NOMO-1 (cell line): ENCODE data around the gene ARV1.
"Not testable (repeated sequence)": the region's sequence is repeated elsewhere in the genome, so short reads cannot be mapped to it uniquely, and the experiment has no call there.

Source experiments
- DNase-seq, 2 experiments: peaks; one replicate each; lab custom pipeline; 2025; ENCODE audit not compliant: unreplicated experiment in 2 of 2; lab: John Stamatoyannopoulos, UW

ARV1 gene

DNA sequence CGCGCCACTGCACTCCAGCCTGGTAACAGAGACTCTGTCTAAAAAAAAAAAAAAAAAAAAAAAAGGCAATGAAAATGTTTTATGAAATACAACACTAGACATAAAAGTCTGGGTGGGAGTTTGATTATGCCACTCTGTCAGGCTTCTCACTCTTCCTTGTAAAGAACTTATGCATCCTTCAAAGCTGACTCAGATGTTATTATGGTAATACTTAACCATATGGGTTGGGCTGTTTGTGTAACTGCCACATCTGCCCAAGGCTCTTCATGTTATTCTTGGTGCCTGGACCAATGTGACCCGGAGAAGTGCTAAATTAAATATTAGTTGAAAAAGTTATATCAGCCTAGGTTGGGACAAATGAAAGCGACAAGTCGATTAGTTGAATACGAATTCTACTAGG, 37.3 kb downstream of the ARV1 start:
- no peak for DNase-seq

DNA sequence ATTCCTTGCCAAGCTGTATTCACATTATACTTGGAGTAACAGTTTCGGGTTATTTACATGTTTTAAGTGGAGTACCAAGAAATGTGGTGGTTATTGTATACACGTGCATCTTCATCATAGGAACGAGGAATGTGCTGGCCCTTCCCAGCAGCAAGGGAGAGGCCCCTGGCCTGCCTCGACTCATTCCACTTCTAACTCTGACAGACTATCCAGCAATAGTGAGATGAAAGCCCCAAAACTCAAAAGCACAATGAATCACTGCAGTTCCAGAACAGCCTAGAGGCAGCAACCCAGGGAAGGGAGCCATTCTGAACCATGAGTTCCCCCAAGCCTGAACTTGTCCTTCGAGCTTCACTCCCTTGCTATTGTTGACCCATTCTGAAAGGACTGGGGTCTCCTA, 38.1 kb downstream of the ARV1 start:
- DNase-seq, result no peak

DNA sequence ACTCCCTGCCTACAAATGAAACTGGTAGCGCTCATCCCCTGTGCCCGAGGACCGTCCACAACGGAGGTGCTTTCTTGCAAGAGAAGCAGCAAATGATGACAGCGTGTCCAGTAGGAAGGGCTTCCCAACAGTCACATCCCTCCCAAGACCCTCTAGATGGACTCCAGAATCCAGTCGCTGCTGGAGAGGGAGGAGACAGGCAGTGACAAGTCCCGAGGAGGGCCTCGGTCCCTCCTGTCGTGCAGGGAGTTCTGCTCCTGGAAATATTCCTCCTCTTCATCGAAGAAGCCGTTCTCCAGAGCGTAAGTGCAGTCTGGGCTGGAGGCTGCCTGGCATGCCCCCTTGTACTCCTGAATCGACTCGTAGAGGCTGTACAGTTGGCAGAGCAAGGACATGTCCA, 40.8 kb downstream of the ARV1 start:
- no peak for DNase-seq

DNA sequence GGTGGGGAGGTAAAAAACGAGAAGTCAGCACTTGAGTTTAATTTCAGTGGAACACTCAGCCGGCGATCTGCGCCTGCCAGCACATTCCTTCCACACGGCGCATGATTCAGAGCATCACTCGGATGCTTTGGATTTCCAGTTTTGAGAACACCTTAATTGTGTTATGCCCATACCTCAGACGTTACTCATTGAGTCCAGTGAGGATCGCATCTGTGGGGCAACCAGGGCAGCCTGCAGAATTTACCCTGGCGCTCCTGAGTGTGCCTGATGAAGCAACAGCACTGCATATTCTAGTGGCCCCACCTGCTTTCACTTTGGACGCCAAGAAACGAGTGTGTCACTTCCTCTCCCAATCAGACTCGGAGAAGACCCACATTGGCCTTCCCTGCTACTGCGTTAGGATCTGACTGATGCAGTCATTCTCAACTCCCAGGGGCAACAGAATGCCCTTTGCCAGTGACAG, 41.3 kb downstream of the ARV1 start:
- DNase-seq, result peak; percentile 64 to 83

DNA sequence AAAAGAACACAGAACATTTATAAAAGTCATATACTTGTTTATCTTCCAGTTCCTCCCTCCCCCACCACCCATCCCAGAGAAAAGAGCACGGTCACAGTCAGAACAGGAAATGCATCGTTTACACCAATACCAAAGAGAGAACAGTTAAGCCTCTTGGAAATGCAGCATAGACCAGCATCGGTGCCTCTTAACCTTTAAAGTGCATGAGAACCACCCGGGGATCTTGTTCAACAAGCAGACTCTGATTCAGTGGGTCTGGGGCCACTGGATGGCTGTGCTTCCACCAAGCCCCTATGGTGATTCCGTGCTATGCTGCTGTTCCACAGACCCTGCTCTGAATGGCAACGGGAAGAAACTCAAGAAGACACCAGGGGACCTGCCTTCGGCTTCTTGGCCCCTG, 41.9 kb downstream of the ARV1 start:
- DNase-seq, result no peak

DNA sequence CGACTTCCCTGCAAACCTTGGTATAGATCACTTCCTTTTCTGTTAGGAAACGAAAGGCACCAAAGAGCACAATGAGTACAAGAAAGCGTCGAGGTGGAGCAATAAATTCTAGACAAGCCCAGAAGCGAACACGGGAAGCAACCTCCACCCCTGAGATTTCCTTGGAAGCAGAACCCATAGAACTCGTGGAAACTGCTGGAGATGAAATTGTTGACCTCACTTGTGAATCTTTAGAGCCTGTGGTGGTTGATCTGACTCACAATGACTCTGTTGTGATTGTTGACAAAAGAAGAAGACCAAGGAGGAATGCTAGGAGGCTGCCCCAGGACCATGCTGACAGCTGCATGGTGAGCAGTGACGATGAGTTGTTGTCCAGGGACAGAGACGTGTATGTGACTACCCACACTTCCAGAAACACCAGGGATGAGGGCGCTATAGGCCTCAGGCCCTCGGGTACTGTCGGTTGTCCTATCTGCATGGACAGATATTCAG, 42.7 kb downstream of the ARV1 start:
- peak; percentile 38 to 61 for DNase-seq

DNA sequence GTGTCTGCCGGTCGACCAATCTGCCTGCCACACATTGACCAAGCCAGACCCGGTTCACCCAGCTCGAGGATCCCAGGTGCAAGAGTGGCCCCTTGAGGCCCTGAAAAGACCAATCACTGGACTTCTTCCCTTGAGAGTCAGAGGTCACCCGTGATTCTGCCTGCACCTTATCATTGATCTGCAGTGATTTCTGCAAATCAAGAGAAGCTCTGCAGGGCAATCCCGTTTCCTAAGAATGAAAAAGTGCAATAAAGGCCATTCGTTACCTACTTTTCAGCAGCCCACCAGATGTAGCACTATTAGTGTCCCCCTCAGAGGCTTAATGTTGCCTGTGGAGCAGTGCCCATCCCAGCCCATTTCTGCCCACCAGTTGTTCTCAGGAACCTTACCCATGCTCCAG, 43.6 kb downstream of the ARV1 start:
- not testable (repeated sequence) for DNase-seq

DNA sequence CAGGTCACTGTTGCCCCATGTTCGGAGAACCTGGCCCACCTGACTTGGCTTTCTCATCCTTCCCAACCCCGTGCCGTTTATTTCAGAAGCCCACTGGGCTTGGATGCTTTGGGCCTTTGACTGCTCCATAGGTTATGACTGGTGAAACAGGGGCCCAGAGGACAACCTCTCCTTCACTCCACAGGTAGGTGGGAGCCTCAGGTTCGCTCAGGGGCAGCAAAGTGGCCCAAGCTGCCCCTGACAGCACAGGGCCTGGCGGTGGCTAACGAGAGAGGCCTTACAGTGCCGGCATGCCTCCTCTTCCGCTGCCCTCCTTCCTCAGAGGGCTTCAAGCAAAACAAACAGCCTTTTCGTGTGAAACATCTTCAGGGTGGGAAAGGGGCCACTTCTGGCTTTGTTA, 44.3 kb downstream of the ARV1 start:
- DNase-seq, result no peak

DNA sequence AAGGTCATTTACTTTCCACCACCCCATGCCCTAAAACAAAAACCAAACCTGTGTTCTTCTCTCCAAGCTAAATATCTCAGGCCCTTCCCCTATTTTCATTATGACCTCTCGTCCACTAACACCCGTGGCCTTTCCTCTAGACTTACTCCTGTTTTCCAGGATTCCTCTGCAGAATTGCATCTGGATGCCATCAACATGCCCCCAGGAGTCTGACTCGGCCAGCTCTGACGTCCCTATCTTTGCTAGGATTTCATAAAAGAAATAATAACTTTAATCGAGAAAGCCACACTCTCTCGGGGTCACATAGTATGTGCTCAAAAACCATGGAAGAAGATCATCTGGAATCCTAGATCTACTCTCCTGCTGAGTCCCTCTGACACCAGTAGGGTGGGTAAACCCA, 47.7 kb downstream of the ARV1 start:
- no peak for DNase-seq

DNA sequence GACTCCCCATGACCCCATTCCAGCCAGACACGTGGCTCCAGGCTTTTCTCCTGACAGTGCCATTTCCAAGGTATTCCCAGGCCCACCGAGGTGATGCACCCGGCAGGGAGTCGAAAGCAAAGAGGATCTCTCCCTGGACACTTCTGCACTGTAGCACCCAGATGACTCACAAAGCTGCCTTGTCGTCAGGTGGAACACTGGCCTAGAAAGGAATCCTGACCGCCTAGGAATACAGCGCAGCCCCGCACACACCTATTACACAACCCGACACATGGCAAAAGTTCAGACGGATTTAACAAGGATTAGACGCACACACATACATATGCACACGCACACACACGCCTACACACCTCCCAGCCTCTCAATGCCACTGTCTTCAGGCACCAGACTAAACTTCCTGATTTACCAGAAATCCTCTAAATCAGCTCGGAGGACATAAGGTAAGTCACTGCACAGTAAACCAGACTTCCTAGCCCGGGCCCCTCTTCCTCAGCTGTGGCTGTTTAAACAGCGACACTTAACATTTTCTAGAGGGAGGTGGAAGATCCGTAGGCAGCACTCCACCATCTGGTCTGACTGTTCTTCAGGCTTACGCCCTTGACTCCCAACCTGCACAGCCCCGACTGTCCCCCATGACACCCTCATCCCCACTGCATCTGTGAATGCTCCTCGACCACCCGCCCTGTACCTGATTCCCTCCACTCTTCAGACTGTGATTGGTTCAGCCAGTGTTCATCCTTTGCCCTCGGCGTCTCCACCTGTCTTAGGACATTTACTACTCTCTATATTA, 48.4 kb downstream of the ARV1 start:
- DNase-seq, result no peak

DNA sequence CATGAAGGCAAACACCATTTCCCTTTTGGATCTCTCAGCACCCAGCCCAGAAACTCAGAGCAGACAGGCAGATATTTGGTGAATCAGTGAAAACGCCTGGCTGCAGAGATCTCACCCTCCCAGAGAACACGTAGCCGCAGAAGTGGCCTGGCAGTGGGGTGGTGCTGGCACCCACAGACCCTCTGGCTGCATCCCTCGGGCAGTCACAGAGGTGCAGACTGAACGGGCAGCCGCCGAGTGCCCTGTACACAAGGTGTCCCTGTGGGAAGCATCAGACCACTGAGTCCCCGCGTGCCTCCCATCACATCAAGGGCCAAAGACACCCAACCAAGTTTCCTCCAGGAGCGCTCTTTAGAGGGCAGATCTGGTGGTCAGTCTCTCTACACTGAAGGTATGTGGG, 49.1 kb downstream of the ARV1 start:
- DNase-seq, result no peak

DNA sequence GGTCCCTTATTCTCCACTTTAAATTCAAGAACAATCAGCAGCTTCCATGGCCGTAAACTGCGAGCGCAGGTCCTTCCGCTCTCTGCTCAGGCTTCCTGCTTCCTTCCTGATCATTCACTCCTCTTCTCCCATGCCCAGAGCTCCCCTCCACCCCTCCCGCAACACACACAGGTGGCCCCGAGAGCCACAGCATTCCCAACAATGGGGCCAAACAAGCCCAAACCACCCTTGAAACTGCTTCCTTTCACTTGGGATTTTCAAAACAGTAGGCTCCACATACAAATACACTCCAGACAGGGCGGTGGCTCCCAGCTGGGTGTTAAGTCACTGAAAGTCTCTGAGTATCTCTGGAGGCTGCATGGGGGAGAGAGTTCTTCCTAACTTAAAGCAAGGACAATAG, 49.8 kb downstream of the ARV1 start:
- DNase-seq, result no peak

DNA sequence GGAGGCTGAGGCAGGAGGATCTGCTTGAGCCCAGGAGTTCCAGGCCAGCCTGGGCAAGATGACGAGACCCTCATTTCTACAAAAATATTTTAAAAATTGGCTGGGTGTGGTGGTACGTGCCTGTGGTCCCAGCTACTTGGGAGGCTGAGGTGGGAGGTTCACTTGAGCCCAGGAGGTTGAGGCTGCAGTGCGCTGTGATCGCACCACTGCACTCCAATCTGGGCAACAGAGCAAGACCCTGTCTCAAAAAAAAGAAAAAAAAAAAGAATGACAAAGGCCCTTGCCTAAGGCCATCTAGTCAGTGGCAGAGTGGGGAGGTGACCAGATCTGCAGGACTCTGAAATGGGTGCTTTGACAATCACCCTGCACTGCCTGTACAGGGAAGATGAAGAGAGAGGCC, 50.4 kb downstream of the ARV1 start:
- not testable (repeated sequence) for DNase-seq

DNA sequence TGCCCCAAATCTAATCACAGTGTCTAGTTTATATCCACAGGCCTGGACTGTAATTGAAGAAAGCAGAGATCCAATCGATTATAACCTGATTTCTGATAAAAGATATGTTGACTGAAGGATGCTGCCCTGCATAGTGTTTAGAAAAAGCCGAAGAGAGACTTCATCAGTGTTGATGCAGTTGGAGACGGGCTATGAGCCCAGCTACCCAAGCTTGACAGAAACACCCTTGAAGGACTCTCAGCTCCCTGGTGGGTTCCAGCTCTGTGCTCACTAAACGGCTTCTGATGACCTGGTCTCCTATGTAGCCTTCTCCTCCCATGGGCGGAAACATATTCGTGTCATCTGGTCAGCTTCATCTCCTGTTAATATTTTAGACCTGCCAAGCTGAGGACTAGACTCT, 50.9 kb downstream of the ARV1 start:
- DNase-seq, result no peak

DNA sequence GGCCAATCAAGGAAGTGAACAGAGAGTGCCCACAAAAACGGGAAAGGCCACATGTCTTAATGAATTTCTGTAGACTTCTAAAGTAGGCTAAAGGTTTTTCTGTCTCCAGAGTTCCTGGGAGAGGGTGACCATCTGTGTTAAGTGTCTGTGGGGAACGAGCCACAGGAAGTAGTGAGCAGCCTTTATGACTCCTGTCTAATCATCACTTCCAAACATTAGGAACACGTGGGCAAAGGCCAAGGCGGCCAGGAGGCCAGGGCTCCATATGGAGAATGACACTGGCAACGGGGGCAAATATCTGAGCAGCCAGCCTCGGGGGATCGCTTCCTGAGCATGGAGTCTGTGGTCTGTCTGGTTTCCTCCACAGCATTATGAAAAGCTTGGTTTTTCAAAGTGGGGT, 54.1 kb downstream of the ARV1 start:
- no peak for DNase-seq

DNA sequence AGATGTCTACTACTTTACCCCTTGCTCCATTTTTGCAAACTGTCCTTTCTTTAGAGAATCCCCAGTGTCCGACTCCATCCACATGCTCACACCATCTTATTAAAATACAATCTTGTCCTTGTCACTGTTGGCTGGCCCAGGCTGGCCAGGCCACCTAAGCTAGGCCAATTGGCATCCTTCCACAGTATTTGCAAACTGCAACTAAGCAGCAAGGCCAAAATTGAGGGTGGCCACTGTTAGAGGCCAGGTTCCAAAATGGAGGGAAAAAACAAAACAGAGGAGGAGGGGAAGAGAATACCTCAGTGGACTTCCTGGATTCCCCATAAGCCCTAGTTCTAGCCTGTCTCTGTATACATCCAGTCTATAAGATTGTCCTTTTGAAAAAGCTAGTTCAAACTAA, 56.9 kb downstream of the ARV1 start:
- DNase-seq, result no peak

DNA sequence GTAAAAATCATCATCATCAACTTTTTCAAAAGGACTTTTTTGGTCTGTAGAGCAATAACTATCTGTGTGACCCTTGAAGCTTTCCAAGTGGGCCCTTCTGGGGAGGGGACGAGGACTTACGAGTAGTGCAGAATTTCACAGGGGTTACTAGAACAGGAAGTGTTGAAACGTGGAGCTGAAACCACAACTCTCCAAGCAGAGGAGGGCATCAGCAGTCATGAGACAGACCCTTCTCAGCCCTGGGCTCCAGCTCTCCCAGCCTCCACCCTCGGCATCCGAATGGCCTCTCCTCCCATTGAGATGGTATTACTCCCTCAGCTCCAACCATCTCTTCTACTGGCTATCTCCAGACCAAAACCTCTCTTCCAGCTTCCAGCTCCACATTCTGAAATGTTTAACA, 57.5 kb downstream of the ARV1 start:
- peak; percentile 61 to 80 for DNase-seq

DNA sequence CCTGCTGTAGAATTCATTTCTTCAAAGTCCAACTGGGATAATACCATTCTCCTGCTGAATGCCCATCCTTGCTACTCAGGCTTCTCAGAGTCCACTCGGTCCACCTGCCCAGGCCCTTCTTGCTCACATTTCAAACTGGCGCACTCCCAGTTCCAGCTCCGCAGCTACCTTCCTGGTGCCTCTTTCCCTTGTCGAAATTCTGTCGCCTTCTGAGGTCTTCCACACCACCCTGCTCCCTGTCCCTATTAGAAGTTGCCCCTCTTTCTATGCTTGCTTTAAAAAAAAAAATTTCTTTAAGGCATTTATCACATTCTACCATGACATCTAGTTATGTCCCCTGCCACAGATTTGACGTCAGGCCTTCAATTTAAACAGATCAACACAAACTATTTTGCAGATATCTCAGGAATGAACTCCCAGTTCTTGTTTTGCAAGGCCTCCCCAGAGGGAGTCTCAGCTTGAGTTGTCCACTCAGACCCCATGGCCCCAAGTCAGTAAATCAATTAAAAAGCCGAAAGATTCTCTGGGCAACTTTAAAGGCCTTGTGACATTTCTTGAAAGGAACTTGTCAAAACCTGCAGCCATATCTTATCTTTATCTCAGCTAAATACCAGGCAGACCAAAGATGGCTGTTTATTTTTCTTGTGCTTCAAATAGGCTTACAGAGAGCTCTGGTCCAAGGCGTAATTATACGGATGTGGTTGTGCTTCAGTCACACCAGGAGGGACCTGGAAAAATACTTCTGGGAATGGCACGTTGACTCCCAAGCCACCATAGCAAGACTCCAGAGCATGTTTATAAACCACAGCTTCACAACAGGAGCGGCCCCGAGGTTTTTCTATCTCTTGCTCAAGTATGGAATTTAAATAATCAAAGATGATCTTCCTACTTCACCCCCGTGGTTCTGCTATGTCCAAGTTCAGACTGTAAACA, 59.0 kb downstream of the ARV1 start:
- no peak for DNase-seq

DNA sequence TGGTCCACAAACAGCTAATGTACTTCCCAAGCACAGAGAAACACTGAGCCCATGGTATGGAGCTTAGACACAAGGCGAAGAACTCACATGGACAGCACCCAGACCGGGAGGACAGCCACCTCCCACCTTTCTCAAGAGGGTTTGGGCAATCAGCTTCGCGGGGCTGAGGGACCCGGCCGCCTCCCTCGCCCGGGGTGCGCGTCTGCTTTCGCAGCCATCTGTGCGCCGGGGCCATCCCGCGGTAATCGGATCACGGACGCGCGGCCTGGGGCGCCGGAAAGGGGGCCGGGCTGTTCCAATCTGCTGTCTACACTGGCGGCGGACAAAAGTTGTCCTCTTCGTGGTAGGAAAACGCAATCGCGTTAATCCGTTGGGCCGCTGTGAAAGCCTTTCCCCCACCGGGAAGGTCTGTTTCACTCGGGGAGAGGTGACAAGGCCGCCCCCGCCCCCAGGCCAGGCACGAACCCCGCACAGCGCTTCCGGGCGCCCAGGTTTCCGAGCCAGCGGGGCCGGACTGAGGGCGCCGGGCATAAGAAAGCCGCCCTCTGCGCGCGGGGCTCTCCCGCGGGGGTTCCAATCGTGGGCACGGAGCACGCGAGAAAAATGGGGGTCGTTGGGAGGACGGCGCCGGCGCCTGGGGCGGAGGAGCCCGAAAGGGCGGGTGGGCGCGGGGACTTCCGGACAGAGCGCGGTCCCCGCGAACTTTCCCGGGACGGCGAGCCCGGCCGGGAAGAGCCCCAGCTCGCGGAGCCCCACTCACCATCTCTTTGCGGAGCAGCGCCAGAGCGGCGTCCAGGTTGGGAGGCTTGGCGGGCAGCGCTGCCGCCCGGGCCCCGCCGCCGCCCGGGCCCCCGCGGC, 60.5 kb downstream of the ARV1 start:
- DNase-seq, result peak; percentile 16 to 31

DNA sequence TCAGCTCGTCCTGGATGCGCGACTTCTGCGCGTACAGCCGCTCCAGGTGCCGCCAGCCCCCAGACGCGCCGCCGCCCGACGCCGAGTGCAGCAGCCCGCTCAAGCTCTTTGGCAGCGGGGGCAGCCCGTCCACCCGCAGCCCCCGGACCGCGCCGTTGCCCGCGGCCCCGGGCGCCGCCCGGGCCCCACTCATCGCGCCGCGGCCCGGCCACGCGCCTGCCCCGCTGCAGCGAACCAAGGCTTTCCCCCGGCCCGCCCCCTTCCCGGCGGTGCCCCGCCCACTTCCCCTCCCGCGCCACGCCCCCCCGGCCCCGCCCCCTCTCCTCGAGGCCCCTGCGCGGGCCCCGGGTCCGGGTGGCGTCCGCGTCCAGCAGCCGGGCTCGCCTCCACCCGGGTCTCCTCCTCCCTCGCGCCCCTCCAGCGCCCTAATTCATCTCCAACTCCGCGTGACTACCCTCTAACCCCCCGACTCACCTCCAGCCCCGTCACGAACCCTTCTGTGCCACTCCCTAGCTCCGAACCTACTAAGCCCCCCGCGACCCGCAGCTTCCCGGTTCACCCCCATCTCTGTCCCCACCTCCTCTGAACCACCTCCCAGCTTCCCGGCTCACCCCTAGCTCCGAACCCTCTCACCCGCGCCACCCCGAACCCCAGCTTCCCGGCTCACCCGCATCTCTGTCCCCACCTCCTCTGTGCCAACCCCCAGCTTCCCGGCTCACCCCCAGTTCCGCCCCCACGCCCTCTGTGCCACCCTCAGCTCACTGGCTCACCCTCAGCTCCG, 61.3 kb downstream of the ARV1 start, which contains the start of gene FAM89A:
Gene FAM89A (minus strand): TSS at position 236 of the 781 bp plus-strand sequence. CDS start 43 bp downstream, at position 193.
- peak in 1 of 2 experiments; percentile 42 for DNase-seq
